ENCODE results near the gene CA6. TPM values are rescaled to one million over a fixed set of nuclear protein-coding genes. Genes with fewer than 3 reads are reported as not detected.

CA6 gene
- total and polyA plus RNA-seq, 2 of the 8 experiments (the other 6 are each of a cell fraction or from before 2014, with no cell fraction given) = not detected

- TF ChIP-seq CHD7 (IDR thresholded peaks at IDR 0.05; ENCODE audit: insufficient replicate concordance, low read length) (no peak), NANOG (IDR thresholded peaks at IDR 0.05; ENCODE audit: insufficient read depth, low read depth, low read length, poor library complexity, severe bottlenecking) (no peak), CHD1 (IDR thresholded peaks at IDR 0.05; ENCODE audit: low read depth, low read length) (no peak), CEBPB (IDR thresholded peaks at IDR 0.05; ENCODE audit: low read depth, low read length) (no peak), NRF1 (IDR thresholded peaks at IDR 0.05; ENCODE audit: low read depth, low read length) (no peak), TCF12 (IDR thresholded peaks at IDR 0.05; ENCODE audit: low read depth, low read length) (no peak)
Observed at GRCh38 chr1:8976338-8976737, 30.7 kb downstream of the CA6 start (continued).
